Measurements from ENCODE around the gene MSI2. TPM values are rescaled to one million over a fixed set of nuclear protein-coding genes. Genes with fewer than 3 reads are reported as not detected.

MSI2 gene
- total RNA-seq, 4 donors from 2014 or later = 9.9 to 18.5 (median 13.8) TPM

DNA sequence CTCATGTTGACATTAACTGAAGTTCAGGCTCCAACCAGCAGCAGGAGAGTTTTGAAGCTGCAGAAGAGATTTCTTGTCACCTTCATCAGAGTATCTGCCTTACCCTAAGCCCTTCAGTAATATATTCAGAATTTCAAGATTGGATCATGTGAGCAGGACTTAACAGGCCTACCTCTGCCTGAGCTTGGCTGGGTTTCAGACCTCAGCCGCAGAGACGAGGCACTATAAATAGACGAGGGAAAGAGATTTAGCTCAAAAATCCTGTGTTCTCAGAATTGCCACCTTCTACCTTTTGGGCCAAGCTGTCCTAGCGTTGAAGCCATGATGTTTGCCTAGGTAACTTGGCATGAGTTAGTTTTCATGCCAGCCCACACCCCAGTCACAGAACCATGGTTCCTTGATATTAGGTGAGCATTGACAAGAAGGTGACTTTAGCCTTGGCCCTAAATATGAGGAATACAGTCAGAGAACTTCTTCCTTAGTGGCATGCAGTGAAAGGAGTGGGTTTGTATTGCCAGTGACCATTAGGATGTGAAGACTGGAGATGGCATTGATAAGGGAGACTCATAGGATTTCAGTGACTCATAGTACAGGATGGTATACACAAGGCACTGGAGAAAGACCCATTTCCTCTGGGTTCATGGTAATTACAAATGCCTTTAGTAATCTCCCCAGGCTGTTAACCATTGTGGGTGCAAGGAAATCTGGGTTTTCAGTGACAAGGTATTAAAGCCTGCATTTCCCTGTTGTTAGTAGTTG is 224.3 kb downstream of the MSI2 start:
- DNase-seq (ENCODE audit: low spot score in 2 of 2) = no peak
- H3K4me3 ChIP-seq (ENCODE audit: low read depth, poor library complexity, severe bottlenecking) = no peak overlapping the region
- WGBS, 2 donors = 43 to 55% methylated on average over 4 of the region's 4 CpGs
- intact Hi-C loops (cut with DNase I; ENCODE audit: low total_unique reads) = no loop called here
- TF ChIP-seq, protein P1, sequence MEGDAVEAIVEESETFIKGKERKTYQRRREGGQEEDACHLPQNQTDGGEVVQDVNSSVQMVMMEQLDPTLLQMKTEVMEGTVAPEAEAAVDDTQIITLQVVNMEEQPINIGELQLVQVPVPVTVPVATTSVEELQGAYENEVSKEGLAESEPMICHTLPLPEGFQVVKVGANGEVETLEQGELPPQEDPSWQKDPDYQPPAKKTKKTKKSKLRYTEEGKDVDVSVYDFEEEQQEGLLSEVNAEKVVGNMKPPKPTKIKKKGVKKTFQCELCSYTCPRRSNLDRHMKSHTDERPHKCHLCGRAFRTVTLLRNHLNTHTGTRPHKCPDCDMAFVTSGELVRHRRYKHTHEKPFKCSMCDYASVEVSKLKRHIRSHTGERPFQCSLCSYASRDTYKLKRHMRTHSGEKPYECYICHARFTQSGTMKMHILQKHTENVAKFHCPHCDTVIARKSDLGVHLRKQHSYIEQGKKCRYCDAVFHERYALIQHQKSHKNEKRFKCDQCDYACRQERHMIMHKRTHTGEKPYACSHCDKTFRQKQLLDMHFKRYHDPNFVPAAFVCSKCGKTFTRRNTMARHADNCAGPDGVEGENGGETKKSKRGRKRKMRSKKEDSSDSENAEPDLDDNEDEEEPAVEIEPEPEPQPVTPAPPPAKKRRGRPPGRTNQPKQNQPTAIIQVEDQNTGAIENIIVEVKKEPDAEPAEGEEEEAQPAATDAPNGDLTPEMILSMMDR (IDR thresholded peaks at IDR 0.05) = no peak
- no peak for TF ChIP-seq POLR2A (IDR thresholded peaks at IDR 0.05)

DNA sequence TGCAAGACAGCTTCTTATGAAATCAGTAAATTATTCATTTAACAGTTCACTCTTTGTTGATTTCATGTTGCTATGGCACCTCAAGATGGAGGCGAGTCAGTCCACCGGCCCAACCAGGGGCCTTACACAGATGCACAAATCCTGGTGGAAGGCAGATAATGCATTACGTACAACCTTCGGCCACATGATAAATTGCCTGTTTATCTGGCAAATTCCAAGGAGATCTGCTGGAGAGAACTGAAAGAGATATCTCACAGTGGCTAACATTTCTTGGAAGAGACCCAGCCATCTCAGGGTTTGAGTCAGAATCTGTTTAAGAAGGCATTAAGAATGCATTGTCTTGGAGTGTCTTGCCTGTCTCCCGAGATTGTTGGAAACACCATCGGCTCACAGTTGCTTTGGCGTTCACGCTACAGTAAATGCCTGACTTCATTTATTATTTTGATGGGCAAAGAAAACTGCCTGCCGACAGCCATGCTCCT is 225.6 kb downstream of the MSI2 start:
- H3K4me3 ChIP-seq (ENCODE audit: low read depth, poor library complexity, severe bottlenecking) = no peak overlapping the region
- DNase-seq (ENCODE audit: low spot score in 2 of 2) = no peak
- no peak for TF ChIP-seq POLR2A (IDR thresholded peaks at IDR 0.05)
- TF ChIP-seq, protein P1 (IDR thresholded peaks at IDR 0.05) = no peak
- intact Hi-C loops (cut with DNase I; ENCODE audit: low total_unique reads) = no loop called here
- 78 to 83% methylated on average over 9 of the region's 9 CpGs for WGBS, 2 donors

DNA sequence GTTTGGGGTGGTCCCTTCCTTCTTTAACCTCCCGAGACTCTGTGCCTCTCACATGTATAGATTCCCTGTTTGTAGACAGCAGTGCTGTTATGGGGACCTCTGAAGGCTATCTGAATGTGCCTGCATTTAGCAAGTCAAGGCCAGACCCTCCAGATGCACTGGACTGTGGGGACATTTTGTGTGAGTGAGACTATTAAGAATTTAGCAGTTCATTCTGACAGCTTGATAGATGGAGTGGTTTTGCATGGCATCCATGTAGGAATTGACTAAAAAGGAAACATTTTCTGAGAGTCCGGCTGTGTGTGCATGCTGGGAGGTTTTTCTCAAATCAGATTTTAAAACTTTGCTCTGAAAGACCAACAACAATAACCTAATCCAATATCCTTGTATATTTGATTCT is 226.3 kb downstream of the MSI2 start:
- TF ChIP-seq POLR2A (IDR thresholded peaks at IDR 0.05) = no peak
- TF ChIP-seq, protein P1 (IDR thresholded peaks at IDR 0.05) = no peak
- DNase-seq (ENCODE audit: low spot score in 2 of 2) = no peak
- 97 to 99% methylated on average over 2 of the region's 2 CpGs for WGBS, 2 donors
- H3K4me3 ChIP-seq (ENCODE audit: low read depth, poor library complexity, severe bottlenecking) = no peak overlapping the region
- intact Hi-C loops (cut with DNase I; ENCODE audit: low total_unique reads) = no loop called here

DNA sequence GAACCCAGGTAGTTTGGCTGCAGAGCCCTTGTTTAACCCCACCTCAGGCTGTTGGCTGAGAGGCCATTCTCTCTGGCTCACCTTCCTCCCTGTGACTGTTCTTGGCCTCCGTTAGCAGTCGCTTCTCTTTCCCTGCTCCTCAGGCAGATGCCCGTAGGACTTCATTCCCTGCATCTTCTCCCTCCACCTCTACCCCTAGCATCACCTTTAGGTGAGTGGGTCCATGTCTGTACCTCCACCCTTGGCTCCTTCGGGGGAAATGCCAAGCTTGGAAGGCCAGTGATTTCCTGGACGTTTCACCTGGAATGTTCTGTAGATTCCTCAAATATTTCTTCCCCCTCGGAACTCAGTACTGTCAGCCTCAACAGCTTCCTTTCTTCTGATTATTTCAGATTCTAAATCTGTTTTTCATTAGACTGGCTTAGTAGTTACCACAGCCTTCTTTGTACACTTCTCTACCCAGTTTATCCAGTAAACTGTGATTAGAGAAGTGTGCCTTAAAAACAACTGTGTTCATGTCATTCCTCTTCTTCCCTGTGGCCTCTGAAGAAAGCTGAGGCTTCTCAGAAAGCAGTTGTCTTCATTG is 227.9 kb downstream of the MSI2 start:
- TF ChIP-seq, protein P1 (IDR thresholded peaks at IDR 0.05) = no peak
- no peak for TF ChIP-seq POLR2A (IDR thresholded peaks at IDR 0.05)
- no peak for DNase-seq (ENCODE audit: low spot score in 2 of 2)
- WGBS, 2 donors = 79% methylated on average over 6 of the region's 6 CpGs
- intact Hi-C loops (cut with DNase I; ENCODE audit: low total_unique reads) = no loop called here
- no peak overlapping the region for H3K4me3 ChIP-seq (ENCODE audit: low read depth, poor library complexity, severe bottlenecking)

DNA sequence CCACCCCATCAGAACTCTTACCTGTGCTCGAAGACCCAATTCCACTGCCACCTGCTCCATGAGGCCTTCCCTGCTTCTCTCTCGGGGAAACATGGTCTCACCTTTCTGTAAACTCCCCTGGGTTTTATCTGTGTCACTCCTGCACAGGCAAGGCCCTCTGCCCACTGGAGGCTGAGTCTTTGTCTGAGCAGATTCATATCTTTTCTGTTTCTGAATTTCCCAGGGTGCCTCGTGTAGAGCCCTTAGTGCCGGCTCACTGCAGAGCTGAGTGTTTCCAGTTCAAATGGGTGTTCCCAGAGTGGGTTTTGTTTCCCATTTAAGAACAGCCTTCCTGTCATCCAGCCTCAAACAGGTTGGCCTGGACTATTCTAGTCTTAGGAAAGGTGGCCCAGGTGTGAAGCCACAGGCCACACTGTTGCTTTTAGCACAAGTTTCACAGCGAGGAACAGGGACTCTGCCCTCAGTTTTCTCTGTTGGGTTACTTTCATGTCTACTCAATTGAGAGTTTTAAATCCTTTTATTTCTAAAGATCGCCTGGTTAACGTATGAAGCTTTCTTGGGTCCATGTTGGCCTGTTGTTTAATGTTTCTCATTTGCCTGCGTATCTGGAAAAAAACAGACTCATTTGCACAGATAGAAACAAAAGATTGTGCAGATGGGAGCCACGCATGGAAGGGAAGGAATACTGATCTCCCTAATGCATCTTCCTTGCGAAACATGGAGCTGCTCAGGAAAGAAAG is 228.7 kb downstream of the MSI2 start:
- no peak overlapping the region for H3K4me3 ChIP-seq (ENCODE audit: low read depth, poor library complexity, severe bottlenecking)
- 94 to 95% methylated on average over 10 of the region's 10 CpGs for WGBS, 2 donors
- TF ChIP-seq POLR2A (IDR thresholded peaks at IDR 0.05) = no peak
- TF ChIP-seq, protein P1 (IDR thresholded peaks at IDR 0.05) = no peak
- intact Hi-C loops (cut with DNase I; ENCODE audit: low total_unique reads) = no loop called here
- DNase-seq (ENCODE audit: low spot score in 2 of 2) = no peak
